Activated T-cell treated with anti-CD3 and anti-CD28 coated beads for 24 hours (primary cell): Measurements from ENCODE around the gene CHN2.

Experiments
- DNase-seq: peaks from one replicate; pipeline ENCODE4 v3.0.0-alpha.2; 2020; ENCODE audit warnings: low read depth

Gene CHN2

DNA sequence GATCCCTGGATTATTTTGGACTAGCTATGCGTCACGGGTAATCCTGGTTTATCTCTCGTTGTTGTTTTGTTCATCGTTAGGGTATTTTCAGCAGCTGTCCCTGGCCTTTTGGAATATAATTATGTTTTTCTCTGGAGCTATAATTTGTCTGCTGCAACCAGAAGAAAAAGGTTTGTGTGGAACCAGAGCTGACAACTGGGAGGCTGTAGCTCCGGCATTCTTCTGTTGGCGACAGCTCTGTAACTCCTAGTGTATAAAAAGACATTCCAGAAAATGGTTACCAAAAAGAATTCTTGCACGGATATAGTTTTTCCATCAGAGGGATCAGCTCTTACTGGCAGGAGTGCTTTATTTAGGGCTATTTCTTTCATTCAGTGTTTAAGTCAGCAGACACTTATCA is 238.1 kb downstream of the CHN2 start:
- no peak for DNase-seq

DNA sequence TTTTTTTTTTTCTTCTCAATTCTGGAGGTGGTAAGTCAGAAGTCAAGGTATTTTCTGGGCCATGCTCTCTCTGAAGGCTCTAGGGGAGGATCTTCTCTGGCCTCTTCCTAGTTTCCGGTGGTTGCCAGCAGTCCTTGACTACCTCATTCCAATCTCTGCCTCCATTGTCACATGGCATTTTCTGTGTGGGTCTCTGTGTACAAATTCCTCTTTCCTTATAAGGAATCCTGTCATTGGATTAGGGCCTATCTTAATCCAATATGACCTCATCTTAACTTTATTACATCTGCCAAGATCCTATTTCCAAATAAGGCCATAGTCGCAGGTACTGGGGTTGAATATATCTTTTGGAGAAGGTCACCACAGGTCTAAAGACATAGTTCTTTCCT is 239.8 kb downstream of the CHN2 start:
- DNase-seq: no peak

DNA sequence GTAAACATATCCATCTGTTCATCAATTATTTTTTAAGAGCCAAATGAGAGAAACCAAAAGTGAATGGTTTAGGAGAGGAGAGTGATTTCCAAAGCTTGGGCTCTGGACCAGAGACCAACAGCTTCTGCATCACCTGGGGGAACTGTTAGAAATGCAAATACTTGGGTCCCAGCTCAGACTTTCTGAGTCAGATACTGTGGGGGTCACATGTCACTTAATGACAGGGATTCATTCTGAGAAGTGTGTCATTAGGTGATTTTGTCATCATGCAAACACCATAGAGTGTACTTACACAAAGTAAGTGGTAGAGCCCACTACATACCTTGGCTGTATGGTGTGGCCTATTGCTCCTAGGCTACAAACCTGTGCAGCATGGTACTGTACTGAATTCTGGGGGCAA is 240.6 kb downstream of the CHN2 start:
- no peak for DNase-seq

DNA sequence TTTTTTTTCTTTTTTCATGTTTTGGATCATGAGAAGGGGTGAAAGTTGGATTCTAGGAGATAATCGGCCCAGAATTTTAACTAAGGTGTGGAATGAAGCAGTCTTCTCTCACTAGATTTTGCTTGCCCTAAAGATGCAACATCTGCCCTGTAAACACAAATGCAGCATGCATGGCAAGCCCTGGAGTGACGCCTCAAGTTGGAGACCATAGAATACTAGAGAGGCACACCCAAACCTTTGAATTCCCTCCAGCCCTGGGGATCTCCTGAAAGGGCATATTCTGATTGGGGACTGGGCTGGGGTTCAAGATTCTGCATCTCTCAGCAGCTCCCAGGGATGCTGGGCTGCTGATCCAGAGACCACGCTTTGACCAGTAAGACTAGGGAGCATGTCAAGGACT is 241.3 kb downstream of the CHN2 start:
- no peak for DNase-seq

DNA sequence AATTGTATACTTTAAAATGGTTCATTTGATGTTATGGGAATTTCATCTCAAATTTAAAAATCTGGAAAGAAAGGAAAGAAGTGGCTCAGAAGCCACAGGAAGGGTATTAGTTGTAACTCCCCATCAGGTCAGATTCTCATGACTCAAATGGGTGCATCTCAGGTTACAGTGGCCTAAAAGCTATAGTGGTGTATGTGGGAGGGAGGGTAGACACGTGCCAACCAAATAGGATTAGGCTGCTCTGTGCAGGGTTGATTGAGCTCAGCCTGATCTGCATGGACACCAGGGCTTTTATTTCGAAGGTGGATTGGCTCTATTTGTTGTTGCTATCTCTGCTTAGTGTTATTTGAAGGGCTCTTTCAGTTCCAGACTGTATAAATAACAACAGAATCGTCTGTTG is 247.6 kb downstream of the CHN2 start:
- no peak for DNase-seq

DNA sequence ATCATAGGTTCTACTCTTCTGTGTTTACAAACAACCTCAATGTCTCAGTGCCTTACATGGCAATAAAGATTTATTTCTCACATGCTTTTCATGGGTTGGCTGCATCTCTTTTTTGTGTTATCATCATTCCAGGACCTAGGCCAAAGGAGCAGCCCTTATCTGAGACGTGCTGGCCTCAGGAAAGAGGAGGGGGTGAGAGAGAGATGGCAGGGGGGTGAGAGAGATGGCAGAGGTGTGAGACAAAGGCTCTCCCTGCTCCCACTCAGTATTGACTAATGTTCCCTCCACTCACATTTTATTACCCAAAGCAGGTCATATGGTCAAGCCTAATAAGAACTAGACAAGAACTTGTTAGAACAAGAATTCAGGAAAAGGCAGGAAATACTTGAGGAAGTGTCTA is 249.0 kb downstream of the CHN2 start:
- DNase-seq: no peak

DNA sequence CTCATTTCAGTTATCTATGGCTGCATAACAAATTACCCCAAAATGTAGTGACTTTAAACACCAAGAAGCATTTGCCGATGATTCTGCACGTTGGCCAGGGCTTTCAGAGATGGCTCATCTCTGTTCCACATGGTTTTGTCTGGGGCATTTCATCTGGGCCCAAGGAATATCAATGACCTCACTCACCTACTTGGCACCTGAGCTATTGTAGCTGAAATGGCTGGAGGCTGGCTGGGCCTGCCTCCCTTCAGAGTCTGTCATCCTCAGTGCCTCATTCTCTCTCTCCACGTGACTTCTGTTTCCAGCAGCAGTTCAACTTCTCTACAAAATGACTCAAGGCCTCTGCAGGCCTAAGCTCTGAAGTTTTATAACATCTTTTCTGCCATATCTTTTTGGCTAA is 249.7 kb downstream of the CHN2 start:
- no peak for DNase-seq

DNA sequence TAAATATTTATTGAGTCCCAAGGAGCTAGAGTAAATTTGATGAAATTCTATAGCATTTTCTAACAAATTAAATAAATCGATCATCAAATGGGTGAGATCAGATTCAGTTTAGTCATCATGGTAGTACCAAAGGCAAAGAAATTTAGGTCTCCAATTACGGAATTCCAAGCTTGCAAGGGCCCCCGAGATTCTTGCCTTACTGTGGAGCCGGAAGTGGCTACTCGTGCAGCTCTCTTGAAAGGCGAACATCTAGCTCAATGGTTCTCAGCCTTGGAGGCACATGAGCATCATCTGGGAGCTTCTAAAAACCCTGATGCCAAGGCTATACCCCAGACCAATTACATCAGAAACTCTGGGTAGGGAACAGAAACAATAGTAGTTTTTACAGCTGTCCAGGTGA is 251.2 kb downstream of the CHN2 start:
- no peak for DNase-seq

DNA sequence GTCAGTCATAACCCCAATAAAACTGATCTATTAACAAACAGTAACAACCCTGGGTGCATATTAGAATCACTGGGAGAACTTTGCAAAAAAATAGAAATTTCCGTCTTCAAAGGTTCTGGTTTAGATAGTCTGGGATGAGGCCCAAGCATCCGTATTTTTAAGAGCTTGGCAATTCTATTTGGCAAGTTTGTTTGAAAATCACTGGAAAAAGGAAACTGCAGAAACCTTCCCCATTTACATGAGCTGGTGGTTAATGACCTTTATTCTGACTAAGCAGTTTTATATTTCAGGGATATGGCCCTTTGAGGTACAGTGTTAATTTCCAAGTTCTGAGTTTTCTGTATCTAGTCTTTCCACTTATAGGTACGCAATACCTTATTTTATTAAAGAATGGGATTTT is 253.3 kb downstream of the CHN2 start:
- no peak for DNase-seq

DNA sequence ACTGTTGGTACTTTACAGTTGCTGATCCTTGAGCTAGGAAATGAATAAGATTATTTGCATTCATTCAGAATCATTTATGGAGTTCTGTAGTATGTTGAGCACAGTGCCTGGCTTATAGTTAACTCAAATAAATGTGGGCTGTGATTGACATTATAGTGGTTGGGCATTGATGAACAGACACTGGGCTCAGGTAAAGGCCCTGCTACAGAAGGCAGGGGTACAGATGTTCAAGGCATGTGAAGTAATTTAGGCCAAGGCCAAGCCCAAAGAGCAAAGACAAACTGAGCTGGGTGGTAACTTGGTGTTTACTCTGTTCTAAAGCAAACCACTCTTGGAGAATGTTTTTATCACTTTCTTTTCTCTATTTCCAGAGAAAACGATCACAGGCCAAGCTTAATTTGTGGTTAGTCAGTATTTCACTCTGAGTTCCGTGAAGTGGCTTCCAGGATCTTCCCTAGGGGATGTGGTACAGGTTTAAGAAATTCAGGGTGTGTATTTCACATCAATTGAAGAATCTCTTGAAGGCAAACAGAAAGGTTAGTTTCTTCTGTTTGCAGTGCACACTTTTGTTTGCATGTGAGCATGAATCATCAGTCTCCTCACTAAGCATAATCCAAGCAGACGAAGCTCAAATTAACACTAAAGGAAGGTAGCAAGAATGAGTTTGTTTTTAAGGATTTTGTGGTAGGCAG is 255.1 kb downstream of the CHN2 start:
- DNase-seq: no peak

DNA sequence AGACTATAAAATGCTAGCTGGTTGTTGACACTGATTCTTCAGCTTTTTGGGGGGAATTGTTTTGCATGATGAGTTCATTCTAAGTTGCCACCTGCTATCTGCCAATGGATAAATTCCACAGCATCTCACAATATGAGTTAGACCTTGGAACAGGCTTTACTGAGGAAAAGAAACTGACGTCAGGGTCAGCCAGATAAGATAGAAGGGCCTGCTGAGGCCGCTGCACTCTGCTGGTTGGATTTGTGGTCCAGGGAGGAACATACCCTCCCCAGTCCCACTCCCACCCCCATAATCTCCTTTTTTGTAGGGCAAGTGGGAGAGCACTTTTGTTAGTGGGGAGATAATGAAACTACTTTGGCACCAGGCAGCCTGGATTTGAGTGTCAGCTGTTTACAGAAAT is 258.4 kb downstream of the CHN2 start:
- no peak for DNase-seq

DNA sequence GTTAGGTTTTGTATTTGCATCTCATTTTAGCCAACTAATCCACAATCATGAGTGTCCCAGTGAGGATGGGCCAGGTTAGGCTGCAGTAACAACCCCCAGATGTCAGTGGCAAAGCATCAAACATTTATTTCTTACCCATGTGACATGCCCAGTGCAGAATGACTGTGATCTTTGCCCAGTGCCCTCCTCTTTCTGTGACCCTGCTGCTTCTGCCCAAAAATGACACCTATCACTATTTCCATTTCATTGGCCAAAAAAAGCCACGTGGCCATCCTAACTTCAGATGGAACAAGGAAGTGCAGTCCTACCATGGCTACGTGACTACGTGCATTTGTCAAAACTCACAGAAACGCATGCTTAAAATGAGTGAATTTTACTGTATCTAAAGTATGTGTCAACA is 259.9 kb downstream of the CHN2 start:
- no peak for DNase-seq

DNA sequence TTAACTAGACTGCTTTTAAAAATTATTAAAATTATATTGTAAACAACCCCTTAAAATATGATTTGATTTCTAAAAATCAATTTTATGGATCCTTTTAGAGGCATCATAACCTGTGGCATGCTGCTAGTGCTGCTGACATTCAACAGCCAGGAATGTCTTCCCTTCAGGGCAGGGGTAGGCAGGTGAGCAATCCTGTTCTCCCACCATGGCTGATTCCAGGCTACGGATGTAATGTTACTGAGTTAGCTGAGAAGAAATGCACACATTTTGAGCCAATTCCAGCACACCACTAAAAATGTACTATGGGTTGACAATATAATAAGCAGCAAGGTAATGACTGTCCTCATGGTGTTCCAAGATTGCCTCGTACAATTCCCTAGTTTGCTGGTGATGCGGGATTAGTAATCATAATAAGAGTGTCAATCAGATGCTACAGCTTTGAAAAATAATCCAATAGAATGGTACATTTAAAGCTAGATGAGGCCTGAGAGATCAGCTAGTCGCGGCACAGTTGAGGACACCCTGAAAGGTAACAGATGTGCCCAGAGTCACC is 260.4 kb downstream of the CHN2 start:
- no peak for DNase-seq

DNA sequence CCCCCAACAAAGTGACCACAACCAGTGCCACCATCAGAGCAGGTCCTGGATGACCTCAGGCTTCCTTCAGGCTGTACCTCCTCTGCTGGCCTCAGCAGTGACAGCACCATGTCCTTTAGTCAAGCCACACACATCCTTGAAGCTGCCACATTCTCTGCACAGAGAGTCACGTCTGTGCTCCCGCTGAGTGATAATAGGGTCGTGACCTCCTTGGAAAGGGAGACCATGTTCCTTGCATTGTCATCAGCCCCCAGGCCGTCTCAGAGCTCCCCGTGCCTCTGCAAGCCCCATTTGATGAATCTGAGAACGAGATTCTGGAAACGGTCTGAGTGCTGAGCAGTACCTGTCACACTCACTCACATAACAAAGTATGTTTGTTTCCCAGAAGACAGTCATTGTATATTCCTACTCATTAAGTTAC is 262.6 kb downstream of the CHN2 start:
- DNase-seq: no peak

DNA sequence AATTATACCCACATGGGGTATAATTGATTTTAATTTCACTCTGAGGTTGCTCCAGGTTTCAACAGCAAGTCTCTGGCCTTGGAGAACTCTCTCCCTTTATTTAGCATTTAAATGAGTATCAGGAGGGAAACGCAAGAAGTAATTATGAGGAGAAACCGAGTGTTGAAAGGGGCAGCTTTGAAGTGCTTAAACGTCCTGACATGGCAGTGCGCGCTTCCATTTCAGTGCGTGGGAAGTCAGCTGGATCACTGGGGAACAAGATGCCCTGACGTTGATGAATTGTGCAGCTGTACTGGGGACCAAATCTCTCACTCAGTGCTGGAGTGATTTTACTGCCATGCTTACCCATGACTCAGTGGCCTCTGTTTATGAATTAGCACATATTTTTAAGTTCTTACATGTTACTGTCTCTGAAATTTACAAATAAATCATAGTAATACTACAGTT is 263.0 kb downstream of the CHN2 start:
- no peak for DNase-seq

DNA sequence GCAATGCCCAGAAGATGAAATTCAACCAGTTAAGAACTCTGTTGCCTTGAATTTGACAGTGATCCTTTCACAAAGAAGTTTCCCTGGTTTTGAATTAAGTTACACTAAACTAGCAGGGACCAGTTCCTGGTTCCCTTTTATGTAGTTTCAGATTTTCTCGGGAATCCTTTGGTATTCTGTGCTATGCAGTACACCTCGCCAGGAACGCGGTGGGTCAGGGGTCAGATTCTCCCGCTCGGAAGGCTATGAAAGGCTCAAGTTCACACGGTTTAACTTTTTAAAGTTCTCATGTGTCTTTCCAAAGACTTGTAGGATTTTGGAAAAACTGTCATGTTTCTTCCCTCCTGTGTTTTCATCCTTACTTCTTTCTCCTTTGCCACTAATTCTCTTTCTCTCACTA is 264.4 kb downstream of the CHN2 start:
- DNase-seq: no peak

DNA sequence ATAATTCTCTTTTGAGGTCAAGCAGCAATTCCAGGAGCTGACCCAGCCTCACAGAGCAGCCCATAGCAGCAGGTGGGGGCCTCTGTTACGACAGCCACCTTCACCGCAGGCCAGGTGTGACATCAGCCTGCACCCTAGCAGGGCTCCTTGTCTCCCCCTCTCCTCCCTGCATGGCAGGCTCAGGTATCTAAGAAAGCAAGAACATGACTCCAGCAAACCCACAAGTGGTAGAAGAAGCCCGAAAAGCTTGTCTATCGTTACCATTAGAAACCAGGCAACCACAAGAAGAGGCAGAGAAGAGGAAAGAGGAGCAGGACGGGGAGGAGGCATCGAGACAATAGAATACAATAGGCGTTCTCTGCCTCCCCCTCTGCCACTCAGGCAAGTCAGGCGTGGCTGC is 265.0 kb downstream of the CHN2 start:
- no peak for DNase-seq

DNA sequence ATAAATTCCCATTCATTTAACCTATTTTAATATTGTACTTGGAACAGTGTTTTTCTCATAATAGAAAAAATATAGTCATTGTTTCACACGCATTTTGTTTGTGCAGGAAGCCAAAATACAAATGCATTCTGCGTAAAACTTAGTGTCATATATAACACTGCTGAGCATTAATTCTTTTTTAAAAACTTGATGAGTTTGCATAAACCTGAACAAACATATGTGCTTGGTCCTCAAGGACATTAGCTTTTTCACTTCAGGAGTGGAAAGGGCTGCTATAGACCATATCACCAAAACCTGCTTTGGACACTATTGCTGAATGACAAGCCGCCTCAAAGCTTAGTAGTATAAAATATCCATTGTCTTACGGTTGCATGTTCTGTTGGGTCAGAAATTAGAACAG is 267.4 kb downstream of the CHN2 start:
- DNase-seq: no peak

DNA sequence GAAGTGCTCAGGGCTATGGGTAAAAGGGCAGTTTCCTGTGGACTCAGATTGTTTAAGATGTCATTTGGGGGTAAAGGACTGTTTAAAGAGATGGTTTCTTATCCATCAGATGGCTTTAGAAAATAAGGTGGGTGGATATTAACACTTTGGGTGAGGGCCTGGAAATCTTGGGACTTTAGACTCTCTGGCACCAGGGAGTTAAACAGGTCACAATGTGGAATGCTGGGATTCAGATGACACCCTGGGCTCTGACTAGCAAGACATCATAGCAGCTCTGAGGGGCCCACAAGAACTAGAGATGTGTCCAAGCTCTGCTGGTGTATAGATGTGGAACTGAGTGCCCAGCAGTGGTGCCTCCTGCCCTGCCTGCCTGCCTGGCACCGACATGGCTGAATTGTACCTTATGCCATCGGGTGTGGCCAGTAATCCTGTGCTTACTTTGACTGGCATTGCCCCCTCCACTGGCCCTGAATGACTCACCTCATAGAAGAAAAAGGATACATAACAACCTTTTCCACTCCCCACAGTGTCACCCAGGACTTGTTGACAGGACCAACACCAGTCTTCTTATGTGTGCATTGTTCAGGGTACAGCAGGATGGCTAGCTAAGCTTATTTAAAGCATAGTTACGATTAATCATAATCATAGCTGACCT is 269.1 kb downstream of the CHN2 start:
- DNase-seq: no peak

DNA sequence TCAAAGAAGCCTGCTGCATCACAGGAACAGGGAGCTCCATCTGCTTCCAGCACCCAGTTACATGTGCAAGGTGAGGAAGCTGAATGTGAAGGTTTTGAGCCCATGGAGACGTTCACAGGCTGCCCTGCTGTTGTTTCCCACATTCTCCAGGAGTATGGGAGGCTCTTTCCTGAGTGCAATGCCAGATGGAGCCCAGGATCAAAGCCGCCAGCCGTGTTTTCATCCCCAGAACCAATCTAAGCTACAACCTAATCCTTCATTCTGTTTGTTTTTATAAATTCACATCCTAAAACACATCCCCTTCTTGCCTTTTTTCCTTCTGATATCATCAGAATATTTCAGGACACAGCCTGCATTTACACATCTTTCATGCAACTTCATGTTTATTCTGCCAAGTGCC is 270.2 kb downstream of the CHN2 start:
- no peak for DNase-seq

DNA sequence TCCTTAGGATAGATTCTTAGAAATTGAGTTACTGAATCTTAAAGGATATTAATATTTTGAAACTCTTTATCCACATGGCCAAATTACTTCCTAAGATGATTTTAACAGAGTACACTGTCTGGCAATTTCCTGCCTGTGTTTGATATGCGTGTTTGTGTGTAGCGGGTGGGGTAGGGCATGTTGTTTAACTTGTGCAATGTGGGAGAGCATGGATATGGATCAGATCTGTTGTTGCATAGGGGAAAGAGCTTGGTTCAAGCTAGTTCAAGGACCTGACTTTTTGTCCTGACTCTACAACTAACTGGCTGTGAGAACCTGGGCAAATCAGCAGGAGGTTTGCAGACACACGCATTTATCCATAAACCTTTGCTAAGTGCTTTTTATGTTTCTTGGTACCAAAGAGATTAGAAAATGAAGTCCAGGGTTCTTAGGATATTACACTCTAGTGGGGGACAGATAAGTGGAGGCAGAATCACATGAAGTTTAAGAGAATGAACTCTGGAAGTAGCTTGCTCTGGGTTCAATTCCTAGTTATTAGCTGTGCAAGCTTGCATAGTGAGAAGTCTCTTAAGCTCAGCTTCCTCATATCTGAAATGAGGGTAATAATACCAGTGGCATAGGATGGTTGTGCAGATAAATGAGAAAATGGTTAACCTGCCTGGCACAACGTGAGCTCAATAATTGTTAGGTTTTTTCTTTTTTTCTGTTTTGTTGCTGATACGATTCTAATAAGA is 272.8 kb downstream of the CHN2 start:
- DNase-seq: no peak

DNA sequence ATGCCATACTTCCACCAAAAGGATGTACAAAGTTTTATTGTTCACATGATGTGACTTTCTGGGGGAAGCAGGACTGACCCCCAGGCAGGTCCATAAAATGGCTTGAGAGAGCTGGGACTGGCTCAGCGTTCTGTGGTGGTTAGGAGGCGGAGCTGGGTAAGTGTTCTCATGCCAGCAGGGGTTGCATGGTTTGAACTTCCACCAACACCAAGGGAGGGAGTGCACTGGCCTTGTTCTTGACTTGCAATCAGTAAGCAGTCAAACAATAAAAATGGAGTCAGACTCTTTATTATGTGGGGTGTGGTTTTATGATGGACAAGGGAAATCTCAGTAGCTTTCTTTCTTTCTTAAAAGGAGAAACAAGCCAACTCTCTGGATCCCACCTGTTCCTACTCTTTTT is 273.6 kb downstream of the CHN2 start:
- DNase-seq: no peak

DNA sequence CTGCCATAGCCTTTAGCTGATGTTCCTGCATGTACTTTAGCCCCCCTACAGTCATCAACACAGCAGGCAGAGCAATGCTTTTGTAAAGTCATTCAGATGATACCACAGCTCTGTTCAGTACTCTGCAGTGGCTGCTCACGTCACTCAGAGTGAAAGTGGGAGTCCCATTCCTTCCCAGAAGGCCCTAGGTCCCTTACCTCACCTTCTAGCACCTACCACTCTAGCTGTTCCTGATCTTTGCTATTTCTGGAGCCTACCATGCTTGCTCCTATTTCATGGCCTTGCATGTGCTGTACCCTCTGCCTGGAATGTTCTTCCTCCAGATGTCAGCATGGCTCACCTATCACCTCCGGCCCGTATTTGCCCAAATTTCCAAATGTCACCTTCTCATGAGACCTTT is 274.7 kb downstream of the CHN2 start:
- no peak for DNase-seq
